Ishikawa (cell line): ENCODE measurements around the gene TMOD4.

Source experiments
- CEBPB ChIP-seq: IDR thresholded peaks from 2 replicates; pipeline ENCODE4 v1.6.1; 2012
- CREB1 ChIP-seq: IDR thresholded peaks from 2 replicates; pipeline ENCODE4 v1.6.1; 2012; ENCODE audit warnings: low read depth
- EGR1 ChIP-seq: IDR thresholded peaks from 2 replicates; pipeline ENCODE4 v1.6.1; 2012
- EP300 ChIP-seq: IDR thresholded peaks from 2 replicates; pipeline ENCODE4 v1.6.1; 2012; ENCODE audit warnings: borderline replicate concordance
- FOXM1 ChIP-seq: IDR thresholded peaks from 2 replicates; pipeline ENCODE4 v1.6.1; 2012; ENCODE audit warnings: low read depth, borderline replicate concordance
- NFIC ChIP-seq: IDR thresholded peaks from 2 replicates; pipeline ENCODE4 v1.6.1; 2012
- RAD21 ChIP-seq: IDR thresholded peaks from 2 replicates; pipeline ENCODE4 v1.6.1; 2012; ENCODE audit warnings: low read depth
- TAF1 ChIP-seq: IDR thresholded peaks from 2 replicates; pipeline ENCODE4 v1.6.1; 2012; ENCODE audit warnings: low read depth, mild to moderate bottlenecking
- TCF12 ChIP-seq: IDR thresholded peaks from 2 replicates; pipeline ENCODE4 v1.6.1; 2012; ENCODE audit warnings: low read depth
- TEAD4 ChIP-seq: IDR thresholded peaks from 2 replicates; pipeline ENCODE4 v1.6.1; 2012
- USF1 ChIP-seq: IDR thresholded peaks from 2 replicates; pipeline ENCODE4 v1.6.1; 2012
- YY1 ChIP-seq: IDR thresholded peaks from 2 replicates; pipeline ENCODE4 v1.6.1; 2012; ENCODE audit warnings: low read depth
- ZBTB7A ChIP-seq: IDR thresholded peaks from 2 replicates; pipeline ENCODE4 v1.6.1; 2012; ENCODE audit warnings: low read depth
- TF ChIP-seq, protein P1 (sequence below): IDR thresholded peaks from 2 replicates; pipeline ENCODE4 v1.6.1; 2012
- TF ChIP-seq, protein P2 (sequence below): IDR thresholded peaks from 2 replicates; pipeline ENCODE4 v1.6.1; 2012; ENCODE audit warnings: low read depth, mild to moderate bottlenecking

The TMOD4 gene

GRCh38 chr1:151167116-151167515 lies 8.7 kb downstream of the TMOD4 start:
- TF ChIP-seq TCF12 (no peak), TEAD4 (no peak), ZBTB7A (no peak), TAF1 (no peak), CEBPB (no peak), EGR1 (no peak), FOXM1 (no peak)
- TF ChIP-seq, protein P1, sequence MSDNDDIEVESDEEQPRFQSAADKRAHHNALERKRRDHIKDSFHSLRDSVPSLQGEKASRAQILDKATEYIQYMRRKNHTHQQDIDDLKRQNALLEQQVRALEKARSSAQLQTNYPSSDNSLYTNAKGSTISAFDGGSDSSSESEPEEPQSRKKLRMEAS, result no peak
- TF ChIP-seq, protein P2, sequence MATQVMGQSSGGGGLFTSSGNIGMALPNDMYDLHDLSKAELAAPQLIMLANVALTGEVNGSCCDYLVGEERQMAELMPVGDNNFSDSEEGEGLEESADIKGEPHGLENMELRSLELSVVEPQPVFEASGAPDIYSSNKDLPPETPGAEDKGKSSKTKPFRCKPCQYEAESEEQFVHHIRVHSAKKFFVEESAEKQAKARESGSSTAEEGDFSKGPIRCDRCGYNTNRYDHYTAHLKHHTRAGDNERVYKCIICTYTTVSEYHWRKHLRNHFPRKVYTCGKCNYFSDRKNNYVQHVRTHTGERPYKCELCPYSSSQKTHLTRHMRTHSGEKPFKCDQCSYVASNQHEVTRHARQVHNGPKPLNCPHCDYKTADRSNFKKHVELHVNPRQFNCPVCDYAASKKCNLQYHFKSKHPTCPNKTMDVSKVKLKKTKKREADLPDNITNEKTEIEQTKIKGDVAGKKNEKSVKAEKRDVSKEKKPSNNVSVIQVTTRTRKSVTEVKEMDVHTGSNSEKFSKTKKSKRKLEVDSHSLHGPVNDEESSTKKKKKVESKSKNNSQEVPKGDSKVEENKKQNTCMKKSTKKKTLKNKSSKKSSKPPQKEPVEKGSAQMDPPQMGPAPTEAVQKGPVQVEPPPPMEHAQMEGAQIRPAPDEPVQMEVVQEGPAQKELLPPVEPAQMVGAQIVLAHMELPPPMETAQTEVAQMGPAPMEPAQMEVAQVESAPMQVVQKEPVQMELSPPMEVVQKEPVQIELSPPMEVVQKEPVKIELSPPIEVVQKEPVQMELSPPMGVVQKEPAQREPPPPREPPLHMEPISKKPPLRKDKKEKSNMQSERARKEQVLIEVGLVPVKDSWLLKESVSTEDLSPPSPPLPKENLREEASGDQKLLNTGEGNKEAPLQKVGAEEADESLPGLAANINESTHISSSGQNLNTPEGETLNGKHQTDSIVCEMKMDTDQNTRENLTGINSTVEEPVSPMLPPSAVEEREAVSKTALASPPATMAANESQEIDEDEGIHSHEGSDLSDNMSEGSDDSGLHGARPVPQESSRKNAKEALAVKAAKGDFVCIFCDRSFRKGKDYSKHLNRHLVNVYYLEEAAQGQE, result no peak

- TF ChIP-seq TCF12 (no peak), EP300 (no peak), TAF1 (no peak), CREB1 (no peak)
- TF ChIP-seq, protein P2, result no peak
These were observed 9.2 kb downstream of the TMOD4 start for GRCh38 chr1:151166505-151166956.

GRCh38 chr1:151165738-151166504 lies 9.9 kb downstream of the TMOD4 start, which contains the start of the genes LYSMD1 and SCNM1:
LYSMD1 (minus strand) TSS chr1:151165902; CDS start chr1:151165258, 644 bp downstream.
SCNM1 (plus strand) TSS chr1:151166144; CDS start chr1:151166153, 9 bp downstream.
- TF ChIP-seq, protein P2, result peak; percentile 30; the same call in 1 of the 2 replicates
- TF ChIP-seq USF1 (peak; percentile 53), EP300 (no peak; the same call in 1 of the 2 replicates), TCF12 (peak; percentile 77), YY1 (no peak), ZBTB7A (no peak), TAF1 (peak; percentile 46; the same call in 1 of the 2 replicates), FOXM1 (peak; percentile 59; the same call in 1 of the 2 replicates), EGR1 (no peak), CREB1 (peak; percentile 74), TEAD4 (peak; percentile 62), RAD21 (no peak), CEBPB (peak; percentile 48; the same call in 1 of the 2 replicates), NFIC (peak; percentile 10; the same call in 1 of the 2 replicates)
- TF ChIP-seq, protein P1, result peak; percentile 82

DNA sequence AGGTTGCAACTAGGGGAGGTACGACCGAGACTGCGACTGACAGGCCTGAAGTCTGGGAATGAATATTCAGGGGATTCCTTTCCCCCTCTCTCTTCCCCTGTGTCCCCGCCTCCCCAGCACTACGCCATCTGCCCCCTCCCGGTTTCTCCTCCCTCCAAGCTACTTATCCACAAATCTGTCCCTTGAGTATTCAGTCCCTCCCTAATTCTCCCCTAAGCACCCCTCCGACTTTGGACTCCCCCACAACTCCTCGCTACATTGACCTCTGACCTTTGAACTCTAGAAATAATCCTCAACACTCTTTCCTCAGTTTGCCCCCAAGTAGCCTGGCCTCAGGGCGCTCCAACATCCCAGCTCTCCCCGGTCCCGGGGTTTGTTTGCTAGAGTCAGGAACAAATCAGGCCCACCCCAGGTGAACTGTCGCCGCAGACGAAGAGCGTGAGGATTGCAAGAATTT lies 10.5 kb downstream of the TMOD4 start:
- TF ChIP-seq USF1 (no peak), NFIC (no peak), ZBTB7A (no peak), FOXM1 (no peak), TAF1 (no peak), EP300 (no peak), CEBPB (no peak), RAD21 (no peak), TEAD4 (no peak), EGR1 (no peak), CREB1 (no peak)
- TF ChIP-seq, protein P1, result no peak
